Common myeloid progenitor, CD34-positive (primary cell): ENCODE data around the gene PAX8.

ENCODE experiments used
- CTCF ChIA-PET: fragments of 350-600 bp; sonication (Branson Sonifier 250); formaldehyde crosslinking; loops from one replicate; lab custom pipeline; 2021; ENCODE audit warnings: antibody characterized with exemption; lab: Charles Lee
- POLR2A ChIA-PET: fragments of 350-600 bp; sonication (Branson Sonifier 250); formaldehyde crosslinking; loops from one replicate; lab custom pipeline; 2021; ENCODE audit warnings: antibody characterized with exemption; lab: Charles Lee
- DNase-seq, 3 donors: peaks; one replicate each; pipeline versions ENCODE4 v3.0.0 to v3.0.0-alpha.2; 2013
- H3K27ac ChIP-seq, 2 experiments: 1 replicate in 1 of 2; 2 replicates in 1 of 2; pipeline ENCODE4 v1.7.0; 2013; ENCODE audit warnings: inconsistent platforms in 2 of 2, low read length in 2 of 2, mild to moderate bottlenecking in 2 of 2, low read depth in 1 of 2, moderate library complexity in 1 of 2; ENCODE audit not compliant: severe bottlenecking in 2 of 2, insufficient read depth in 1 of 2, poor library complexity in 1 of 2
- H3K27me3 ChIP-seq, 5 experiments: replicated peaks in 2 of 5; 1 replicate in 3 of 5; 2 replicates in 2 of 5; pipeline versions ENCODE4 v1.6.1 to v1.7.0; 2013; ENCODE audit warnings: low read length in 4 of 5, mild to moderate bottlenecking in 2 of 5, moderate library complexity in 2 of 5, inconsistent platforms in 1 of 5; ENCODE audit not compliant: insufficient read depth in 5 of 5, control insufficient read depth in 4 of 5
- H3K36me3 ChIP-seq, 4 experiments: 1 replicate in 2 of 4; 2 replicates in 2 of 4; pipeline versions ENCODE4 v1.6.1 to v1.7.0; 2013; ENCODE audit warnings: low read length in 3 of 4, control low read depth in 1 of 4, mild to moderate bottlenecking in 1 of 4; ENCODE audit not compliant: control insufficient read depth in 4 of 4, insufficient read depth in 4 of 4
- H3K4me1 ChIP-seq, 4 experiments: 1 replicate in 3 of 4; 2 replicates in 1 of 4; pipeline versions ENCODE4 v1.6.1 to v1.7.1; 2013; ENCODE audit warnings: low read length in 3 of 4, mild to moderate bottlenecking in 3 of 4, control low read depth in 1 of 4, inconsistent platforms in 1 of 4, moderate library complexity in 1 of 4; ENCODE audit not compliant: control insufficient read depth in 4 of 4, insufficient read depth in 4 of 4; ENCODE audit errors: control extremely low read depth in 1 of 4
- H3K4me3 ChIP-seq, 7 experiments: 1 replicate in 4 of 7; 2 replicates in 3 of 7; pipeline versions ENCODE4 v1.5.1 to v1.7.0; 2013; ENCODE audit warnings: mild to moderate bottlenecking in 7 of 7, low read length in 6 of 7, moderate library complexity in 6 of 7, inconsistent platforms in 2 of 7, low read depth in 2 of 7, control low read depth in 1 of 7; ENCODE audit not compliant: insufficient read depth in 4 of 7, control insufficient read depth in 1 of 7; ENCODE audit errors: extremely low read depth in 1 of 7
- H3K9me3 ChIP-seq, 5 experiments: 1 replicate in 4 of 5; 2 replicates in 1 of 5; pipeline versions ENCODE4 v1.6.1 to v1.7.1; 2013; ENCODE audit warnings: low read length in 4 of 5, mild to moderate bottlenecking in 2 of 5, inconsistent platforms in 1 of 5, low read depth in 1 of 5, moderate library complexity in 1 of 5; ENCODE audit not compliant: control insufficient read depth in 4 of 5, insufficient read depth in 2 of 5; ENCODE audit errors: control extremely low read depth in 1 of 5
- WGBS: methylation state at CpG from one replicate; pipeline ENCODE4 v1.1.5; 2013; ENCODE audit not compliant: insufficient coverage; 5-methylcytosine and 5-hydroxymethylcytosine counted together

Gene PAX8

GRCh38 chr2:113201496-113202304 lies 77.0 kb downstream of the PAX8 start:
- no peak for DNase-seq
- H3K36me3 ChIP-seq: peaks cover 8 to 59% (median 32%) of the 10 kb centered on the region in 4 experiments
- H3K27ac ChIP-seq: no peak overlapping the region
- no peak overlapping the region for H3K4me3 ChIP-seq
- H3K9me3 ChIP-seq: no peaks in the 10 kb centered on the region
- ChIA-PET CTCF (interaction anchor here (0.9 to 18.0 kb wide), 23 partner anchors 9 to 206 kb away, joined by 3 to 286 read pairs (median 13); partner anchors contain the start of gene PSD4), POLR2A (interaction anchor here (0.6 kb wide), 1 partner anchor 95 kb away, joined by 4 read pairs; no protein-coding TSS in a partner anchor)
- no peaks in the 10 kb centered on the region for H3K27me3 ChIP-seq
- peaks cover 0 to 11% (median 7%) of the 10 kb centered on the region in 4 experiments for H3K4me1 ChIP-seq
- WGBS: 95% methylated on average over 3 of the region's 8 CpGs

GRCh38 chr2:113200736-113201490 lies 77.8 kb downstream of the PAX8 start:
- POLR2A ChIA-PET: no interaction called here

GRCh38 chr2:113200236-113200635 lies 78.5 kb downstream of the PAX8 start:
- Histone ChIP-seq H3K9me3 (no peaks in the 10 kb centered on the region), H3K36me3 (peaks cover 12 to 73% (median 42%) of the 10 kb centered on the region in 4 experiments), H3K27me3 (no peaks in the 10 kb centered on the region), H3K27ac (no peak overlapping the region), H3K4me1 (peaks cover 0 to 11% (median 7%) of the 10 kb centered on the region in 4 experiments), H3K4me3 (no peak overlapping the region)
- peak in 2 of 3 donors; percentile 14 to 17 for DNase-seq
- 94% methylated on average over 3 of the region's 4 CpGs for WGBS
- CTCF ChIA-PET: interaction anchor here (0.6 to 18.0 kb wide), 21 partner anchors 10 to 189 kb away, joined by 3 to 286 read pairs (median 5); partner anchors contain the start of gene PSD4
- POLR2A ChIA-PET: no interaction called here

More at GRCh38 chr2:113200736-113201490, 77.8 kb downstream of the PAX8 start:
- no peak for DNase-seq
- no peak overlapping the region for H3K4me3 ChIP-seq
- CTCF ChIA-PET: interaction anchor here (0.6 to 18.0 kb wide), 23 partner anchors 13 to 207 kb away, joined by 3 to 286 read pairs (median 6); partner anchors contain the start of gene PSD4
- H3K9me3 ChIP-seq: no peaks in the 10 kb centered on the region
- WGBS: 99% methylated on average over 16 of the region's 17 CpGs
- H3K36me3 ChIP-seq: peaks cover 8 to 67% (median 37%) of the 10 kb centered on the region in 4 experiments
- H3K27ac ChIP-seq: no peak overlapping the region
- no peaks in the 10 kb centered on the region for H3K27me3 ChIP-seq
- H3K4me1 ChIP-seq: peaks cover 0 to 11% (median 7%) of the 10 kb centered on the region in 4 experiments

- WGBS: 21% methylated on average over 60 of the region's 79 CpGs
- Histone ChIP-seq H3K4me3 (peak overlapping the region in 6 of 7 experiments; percentile 19 to 86 (median 62)), H3K4me1 (peaks cover 0 to 7% (median 2%) of the 10 kb centered on the region in 4 experiments), H3K27me3 (no peaks in the 10 kb centered on the region), H3K9me3 (no peaks in the 10 kb centered on the region), H3K36me3 (peaks cover 12 to 84% (median 51%) of the 10 kb centered on the region in 4 experiments), H3K27ac (no peak overlapping the region)
- ChIA-PET CTCF (interaction anchor here (0.6 to 18.0 kb wide), 41 partner anchors 8 to 172 kb away, joined by 3 to 286 read pairs (median 4); partner anchors contain the start of gene PSD4), POLR2A (interaction anchor here (0.5 to 0.6 kb wide), 2 partner anchors 11 to 114 kb away, joined by 3 read pairs; no protein-coding TSS in a partner anchor)
- peak; percentile 72 to 79 (median 78) for DNase-seq
Observed at GRCh38 chr2:113198790-113199612, 79.7 kb downstream of the PAX8 start.

- no peak for DNase-seq
- Histone ChIP-seq H3K4me3 (peak overlapping the region in 4 of 7 experiments; percentile 54 to 86 (median 72)), H3K27me3 (no peaks in the 10 kb centered on the region), H3K4me1 (peaks cover 0 to 6% (median 2%) of the 10 kb centered on the region in 4 experiments), H3K36me3 (peaks cover 15 to 91% (median 59%) of the 10 kb centered on the region in 4 experiments), H3K9me3 (no peaks in the 10 kb centered on the region), H3K27ac (no peak overlapping the region)
- ChIA-PET CTCF (interaction anchor here (0.6 to 18.0 kb wide), 32 partner anchors 8 to 173 kb away, joined by 3 to 286 read pairs (median 4); partner anchors contain the start of gene PSD4), POLR2A (interaction anchor here (0.5 kb wide), 1 partner anchor 12 kb away, joined by 3 read pairs; no protein-coding TSS in a partner anchor)
- WGBS: 91% methylated on average over 25 of the region's 32 CpGs
Observed at GRCh38 chr2:113198048-113198789, 80.5 kb downstream of the PAX8 start.
